Common myeloid progenitor, CD34-positive (primary cell): Measurements from ENCODE around the gene CHMP3.

Source experiments
- CTCF ChIA-PET: fragments of 350-600 bp; sonication (Branson Sonifier 250); formaldehyde crosslinking; loops from one replicate; lab custom pipeline; 2021; ENCODE audit warnings: antibody characterized with exemption; lab: Charles Lee
- POLR2A ChIA-PET: fragments of 350-600 bp; sonication (Branson Sonifier 250); formaldehyde crosslinking; loops from one replicate; lab custom pipeline; 2021; ENCODE audit warnings: antibody characterized with exemption; lab: Charles Lee
- DNase-seq, 3 donors: peaks; one replicate each; pipeline versions ENCODE4 v3.0.0 to v3.0.0-alpha.2; 2013
- H3K27ac ChIP-seq, 2 experiments: 1 replicate in 1 of 2; 2 replicates in 1 of 2; pipeline ENCODE4 v1.7.0; 2013; ENCODE audit warnings: inconsistent platforms in 2 of 2, low read length in 2 of 2, mild to moderate bottlenecking in 2 of 2, low read depth in 1 of 2, moderate library complexity in 1 of 2; ENCODE audit not compliant: severe bottlenecking in 2 of 2, insufficient read depth in 1 of 2, poor library complexity in 1 of 2
- H3K27me3 ChIP-seq, 5 experiments: replicated peaks in 2 of 5; 1 replicate in 3 of 5; 2 replicates in 2 of 5; pipeline versions ENCODE4 v1.6.1 to v1.7.0; 2013; ENCODE audit warnings: low read length in 4 of 5, mild to moderate bottlenecking in 2 of 5, moderate library complexity in 2 of 5, inconsistent platforms in 1 of 5; ENCODE audit not compliant: insufficient read depth in 5 of 5, control insufficient read depth in 4 of 5
- H3K36me3 ChIP-seq, 4 experiments: 1 replicate in 2 of 4; 2 replicates in 2 of 4; pipeline versions ENCODE4 v1.6.1 to v1.7.0; 2013; ENCODE audit warnings: low read length in 3 of 4, control low read depth in 1 of 4, mild to moderate bottlenecking in 1 of 4; ENCODE audit not compliant: control insufficient read depth in 4 of 4, insufficient read depth in 4 of 4
- H3K4me1 ChIP-seq, 4 experiments: 1 replicate in 3 of 4; 2 replicates in 1 of 4; pipeline versions ENCODE4 v1.6.1 to v1.7.1; 2013; ENCODE audit warnings: low read length in 3 of 4, mild to moderate bottlenecking in 3 of 4, control low read depth in 1 of 4, inconsistent platforms in 1 of 4, moderate library complexity in 1 of 4; ENCODE audit not compliant: control insufficient read depth in 4 of 4, insufficient read depth in 4 of 4; ENCODE audit errors: control extremely low read depth in 1 of 4
- H3K4me3 ChIP-seq, 7 experiments: 1 replicate in 4 of 7; 2 replicates in 3 of 7; pipeline versions ENCODE4 v1.5.1 to v1.7.0; 2013; ENCODE audit warnings: mild to moderate bottlenecking in 7 of 7, low read length in 6 of 7, moderate library complexity in 6 of 7, inconsistent platforms in 2 of 7, low read depth in 2 of 7, control low read depth in 1 of 7; ENCODE audit not compliant: insufficient read depth in 4 of 7, control insufficient read depth in 1 of 7; ENCODE audit errors: extremely low read depth in 1 of 7
- H3K9me3 ChIP-seq, 5 experiments: 1 replicate in 4 of 5; 2 replicates in 1 of 5; pipeline versions ENCODE4 v1.6.1 to v1.7.1; 2013; ENCODE audit warnings: low read length in 4 of 5, mild to moderate bottlenecking in 2 of 5, inconsistent platforms in 1 of 5, low read depth in 1 of 5, moderate library complexity in 1 of 5; ENCODE audit not compliant: control insufficient read depth in 4 of 5, insufficient read depth in 2 of 5; ENCODE audit errors: control extremely low read depth in 1 of 5
- WGBS: methylation state at CpG from one replicate; pipeline ENCODE4 v1.1.5; 2013; ENCODE audit not compliant: insufficient coverage; 5-methylcytosine and 5-hydroxymethylcytosine counted together

The CHMP3 gene

GRCh38 chr2:86570059-86570458 is 6.8 kb upstream of the CHMP3 start:
- Histone ChIP-seq H3K4me3 (no peak overlapping the region), H3K27me3 (no peaks in the 10 kb centered on the region), H3K36me3 (no peaks in the 10 kb centered on the region), H3K27ac (no peak overlapping the region), H3K9me3 (no peaks in the 10 kb centered on the region), H3K4me1 (no peaks in the 10 kb centered on the region)
- no CpG with 5 or more reads among the region's 3 CpGs for WGBS
- DNase-seq: no peak
- POLR2A ChIA-PET: no interaction called here
- CTCF ChIA-PET: interaction anchor here (0.8 kb wide), 1 partner anchor 38 kb away, joined by 3 read pairs; no protein-coding TSS in a partner anchor

GRCh38 chr2:86566821-86567190 is 3.6 kb upstream of the CHMP3 start:
- ChIA-PET POLR2A (no interaction called here), CTCF (no interaction called here)
- H3K27me3 ChIP-seq: no peaks in the 10 kb centered on the region
- peaks cover 5 to 12% (median 11%) of the 10 kb centered on the region in 4 experiments for H3K4me1 ChIP-seq
- H3K36me3 ChIP-seq: no peaks in the 10 kb centered on the region
- H3K9me3 ChIP-seq: no peaks in the 10 kb centered on the region
- no peak overlapping the region for H3K4me3 ChIP-seq
- DNase-seq: no peak
- H3K27ac ChIP-seq: no peak overlapping the region

GRCh38 chr2:86566158-86566820 is 3.0 kb upstream of the CHMP3 start:
- POLR2A ChIA-PET: no interaction called here
- 100% methylated on average over 3 of the region's 6 CpGs for WGBS

GRCh38 chr2:86563650-86564061 is 413 bp upstream of the CHMP3 start:
- POLR2A ChIA-PET: no interaction called here
- CTCF ChIA-PET: no interaction called here
- Histone ChIP-seq H3K27me3 (no peaks in the 10 kb centered on the region), H3K4me3 (peak overlapping the region in 6 of 7 experiments; percentile 72 to 93 (median 90)), H3K36me3 (peaks cover 0 to 7% (median 0%) of the 10 kb centered on the region in 4 experiments), H3K27ac (peak overlapping the region; percentile 98 to 99), H3K9me3 (no peaks in the 10 kb centered on the region), H3K4me1 (peaks cover 10 to 17% (median 13%) of the 10 kb centered on the region in 4 experiments)
- no peak for DNase-seq
- 77% methylated on average over 12 of the region's 13 CpGs for WGBS

More at GRCh38 chr2:86566158-86566820, 3.0 kb upstream of the CHMP3 start:
- no peak for DNase-seq
- no peak overlapping the region for H3K27ac ChIP-seq
- no peak overlapping the region for H3K4me3 ChIP-seq
- no peaks in the 10 kb centered on the region for H3K36me3 ChIP-seq
- CTCF ChIA-PET: no interaction called here
- no peaks in the 10 kb centered on the region for H3K9me3 ChIP-seq
- no peaks in the 10 kb centered on the region for H3K27me3 ChIP-seq
- peaks cover 10 to 17% (median 13%) of the 10 kb centered on the region in 4 experiments for H3K4me1 ChIP-seq

- no peaks in the 10 kb centered on the region for H3K27me3 ChIP-seq
- ChIA-PET POLR2A (interaction anchor here (0.7 to 1.1 kb wide), 2 partner anchors 13 to 46 kb away, joined by 3 to 4 read pairs; no protein-coding TSS in a partner anchor), CTCF (interaction anchor here (1.1 to 1.2 kb wide), 2 partner anchors 10 to 19 kb away, joined by 4 read pairs; no protein-coding TSS in a partner anchor)
- H3K27ac ChIP-seq: peak overlapping the region; percentile 98 to 99
- no peaks in the 10 kb centered on the region for H3K9me3 ChIP-seq
- H3K4me1 ChIP-seq: peaks cover 10 to 18% (median 14%) of the 10 kb centered on the region in 4 experiments
- 0% methylated on average over 12 of the region's 16 CpGs for WGBS
- DNase-seq: no peak
- H3K4me3 ChIP-seq: peak overlapping the region; percentile 64 to 93 (median 88)
- peaks cover 0 to 7% (median 3%) of the 10 kb centered on the region in 4 experiments for H3K36me3 ChIP-seq
These were observed 740 bp downstream of the CHMP3 start for GRCh38 chr2:86562485-86562921.

GRCh38 chr2:86557836-86558235 is 5.4 kb downstream of the CHMP3 start:
- no peak overlapping the region for H3K27ac ChIP-seq
- ChIA-PET POLR2A (no interaction called here), CTCF (no interaction called here)
- H3K36me3 ChIP-seq: peaks cover 0 to 16% (median 8%) of the 10 kb centered on the region in 4 experiments
- no peak overlapping the region for H3K4me3 ChIP-seq
- H3K4me1 ChIP-seq: peaks cover 4 to 14% (median 12%) of the 10 kb centered on the region in 4 experiments
- 100% methylated on average over 2 of the region's 2 CpGs for WGBS
- H3K27me3 ChIP-seq: no peaks in the 10 kb centered on the region
- DNase-seq: peak in 2 of 3 donors; percentile 7 to 14
- H3K9me3 ChIP-seq: peaks cover 0 to 6% (median 3%) of the 10 kb centered on the region in 5 experiments

GRCh38 chr2:86556508-86556907 is 6.7 kb downstream of the CHMP3 start:
- 97% methylated on average over 16 of the region's 16 CpGs for WGBS
- DNase-seq: no peak
- H3K4me1 ChIP-seq: peaks cover 0 to 3% (median 2%) of the 10 kb centered on the region in 4 experiments
- H3K27me3 ChIP-seq: no peaks in the 10 kb centered on the region
- no peak overlapping the region for H3K4me3 ChIP-seq
- no peak overlapping the region for H3K27ac ChIP-seq
- peaks cover 0 to 12% (median 4%) of the 10 kb centered on the region in 5 experiments for H3K9me3 ChIP-seq
- peaks cover 0 to 20% (median 12%) of the 10 kb centered on the region in 4 experiments for H3K36me3 ChIP-seq
- ChIA-PET POLR2A (no interaction called here), CTCF (no interaction called here)
